Body of pancreas (tissue), 4 donors: ENCODE results near the gene ECT2L. TPM values are rescaled to one million over a fixed set of nuclear protein-coding genes. Genes with fewer than 3 reads are reported as not detected.

Experiments
- ATAC-seq: fragments of 150-250 bp; one replicate; pipeline ENCODE4 v1.9.1; 2016
- DNase-seq, 4 donors: peaks; one replicate each; pipeline ENCODE4 v3.0.0-alpha.2; 2019
- H3K27ac ChIP-seq, 4 donors: fragments of 200-600 bp; sonication (generic); 1 replicate in 3 of 4; 2 replicates in 1 of 4; pipeline versions ENCODE4 v1.5.1 to v1.6.1; 2016 to 2019; ENCODE audit warnings: mild to moderate bottlenecking in 1 of 4, mixed read lengths in 1 of 4, moderate library complexity in 1 of 4
- H3K27me3 ChIP-seq, 2 donors: fragments of 200-600 bp; sonication (generic); one replicate each; pipeline ENCODE4 v1.6.0; 2016; ENCODE audit warnings: mild to moderate bottlenecking in 1 of 2
- H3K36me3 ChIP-seq, 2 donors: fragments of 200-600 bp; sonication (generic); replicated peaks in 1 of 2; 2 replicates each; pipeline ENCODE4 v1.5.1; 2016; ENCODE audit warnings: low read depth in 2 of 2; ENCODE audit not compliant: insufficient read depth in 1 of 2
- H3K4me1 ChIP-seq: fragments of 200-600 bp; sonication (generic); one replicate; pipeline ENCODE4 v1.6.0; 2016
- H3K4me3 ChIP-seq, 2 donors: fragments of 200-600 bp; sonication (generic); 1 replicate in 1 of 2; 2 replicates in 1 of 2; pipeline ENCODE4 v1.5.1; 2016 to 2019
- H3K9me3 ChIP-seq, 3 donors: fragments of 200-600 bp; sonication (generic); 1 replicate in 2 of 3; 2 replicates in 1 of 3; pipeline ENCODE4 v1.5.1; 2016
- POLR2A ChIP-seq, 3 donors: fragments of 450-650 bp; IDR thresholded peaks; one replicate each; pipeline ENCODE4 v1.6.1; 2016; ENCODE audit warnings: antibody characterized with exemption in 3 of 3, mild to moderate bottlenecking in 2 of 3
- WGBS, 2 donors: methylation state at CpG; one replicate each; pipeline ENCODE4 v1.1.5; 2017; 5-methylcytosine and 5-hydroxymethylcytosine counted together
- intact Hi-C: fragments of 100-400 bp; cut with DNase I; formaldehyde crosslinking; loops from one replicate; pipeline ENCODE4 v1.15.1; 2023
- total RNA-seq, 2 donors: library from RNA; depleted of rRNA; stranded (reverse); fragments of >200 nt; gene quantifications; one replicate each; pipeline ENCODE4 v1.1.0, GENCODE V29; 2016
- TF ChIP-seq, protein P1 (sequence below), 7 experiments: fragments of 450-650 bp in 4 of 7; fragments of 200-600 bp in 3 of 7; sonication (generic) in 3 of 7; IDR thresholded peaks; one replicate each; pipeline ENCODE4 v1.5.1; 2016 to 2019; ENCODE audit warnings: antibody characterized with exemption in 7 of 7

The ECT2L gene
- total RNA-seq, 2 donors from 2014 or later: not detected

DNA sequence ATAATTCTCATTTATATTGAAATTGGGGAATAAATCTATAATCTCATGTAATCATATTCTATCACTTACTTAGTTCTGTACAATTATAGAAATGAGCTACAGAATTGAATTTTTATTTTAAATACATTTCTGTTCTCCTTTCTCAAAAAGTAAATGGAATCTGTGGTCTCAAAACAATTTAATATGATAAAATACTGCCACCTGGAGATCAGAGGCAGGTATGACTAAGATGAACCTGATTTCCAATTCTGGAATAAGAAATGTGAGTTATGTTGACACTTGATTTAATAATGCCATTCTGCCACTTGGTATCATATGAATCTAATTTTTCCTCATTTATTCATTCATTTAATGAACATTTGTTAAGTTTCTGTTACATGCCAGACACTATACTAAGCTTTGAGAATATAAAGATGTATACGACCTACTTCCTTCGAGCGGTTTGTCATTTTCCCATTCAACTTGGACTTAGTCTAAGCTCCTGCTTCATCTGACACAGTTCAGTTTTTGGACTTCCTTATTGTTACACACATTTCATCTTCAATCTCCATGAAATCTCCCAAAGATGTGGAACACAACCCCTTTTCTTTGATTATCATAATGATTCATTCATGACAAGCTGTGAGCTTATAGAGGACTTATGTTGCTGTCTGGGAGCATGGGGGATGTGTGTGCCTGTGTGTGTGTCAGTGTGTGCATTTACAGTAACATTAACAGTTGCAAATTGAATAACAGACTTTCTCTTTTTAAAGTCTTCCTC lies 29.8 kb upstream of the ECT2L start:
- peak; percentile 56 for ATAC-seq
- H3K27me3 ChIP-seq: no peaks in the 10 kb centered on the region
- no peak overlapping the region for H3K4me3 ChIP-seq
- no peak for TF ChIP-seq POLR2A (IDR thresholded peaks at IDR 0.05)
- TF ChIP-seq, protein P1, sequence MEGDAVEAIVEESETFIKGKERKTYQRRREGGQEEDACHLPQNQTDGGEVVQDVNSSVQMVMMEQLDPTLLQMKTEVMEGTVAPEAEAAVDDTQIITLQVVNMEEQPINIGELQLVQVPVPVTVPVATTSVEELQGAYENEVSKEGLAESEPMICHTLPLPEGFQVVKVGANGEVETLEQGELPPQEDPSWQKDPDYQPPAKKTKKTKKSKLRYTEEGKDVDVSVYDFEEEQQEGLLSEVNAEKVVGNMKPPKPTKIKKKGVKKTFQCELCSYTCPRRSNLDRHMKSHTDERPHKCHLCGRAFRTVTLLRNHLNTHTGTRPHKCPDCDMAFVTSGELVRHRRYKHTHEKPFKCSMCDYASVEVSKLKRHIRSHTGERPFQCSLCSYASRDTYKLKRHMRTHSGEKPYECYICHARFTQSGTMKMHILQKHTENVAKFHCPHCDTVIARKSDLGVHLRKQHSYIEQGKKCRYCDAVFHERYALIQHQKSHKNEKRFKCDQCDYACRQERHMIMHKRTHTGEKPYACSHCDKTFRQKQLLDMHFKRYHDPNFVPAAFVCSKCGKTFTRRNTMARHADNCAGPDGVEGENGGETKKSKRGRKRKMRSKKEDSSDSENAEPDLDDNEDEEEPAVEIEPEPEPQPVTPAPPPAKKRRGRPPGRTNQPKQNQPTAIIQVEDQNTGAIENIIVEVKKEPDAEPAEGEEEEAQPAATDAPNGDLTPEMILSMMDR (IDR thresholded peaks at IDR 0.05): peak in 6 of 7 experiments; percentile 53 to 83 (median 76)
- H3K27ac ChIP-seq: no peak overlapping the region
- peak in 2 of 4 donors; percentile 11 to 18 for DNase-seq
- H3K4me1 ChIP-seq: no peaks in the 10 kb centered on the region
- 88 to 94% methylated on average over 3 of the region's 3 CpGs for WGBS, 2 donors
- H3K36me3 ChIP-seq: no peaks in the 10 kb centered on the region
- no peaks in the 10 kb centered on the region for H3K9me3 ChIP-seq
- intact Hi-C loops: loop anchor here (5.0 kb wide), 1 partner anchor 74 kb away; no protein-coding TSS in a partner anchor

DNA sequence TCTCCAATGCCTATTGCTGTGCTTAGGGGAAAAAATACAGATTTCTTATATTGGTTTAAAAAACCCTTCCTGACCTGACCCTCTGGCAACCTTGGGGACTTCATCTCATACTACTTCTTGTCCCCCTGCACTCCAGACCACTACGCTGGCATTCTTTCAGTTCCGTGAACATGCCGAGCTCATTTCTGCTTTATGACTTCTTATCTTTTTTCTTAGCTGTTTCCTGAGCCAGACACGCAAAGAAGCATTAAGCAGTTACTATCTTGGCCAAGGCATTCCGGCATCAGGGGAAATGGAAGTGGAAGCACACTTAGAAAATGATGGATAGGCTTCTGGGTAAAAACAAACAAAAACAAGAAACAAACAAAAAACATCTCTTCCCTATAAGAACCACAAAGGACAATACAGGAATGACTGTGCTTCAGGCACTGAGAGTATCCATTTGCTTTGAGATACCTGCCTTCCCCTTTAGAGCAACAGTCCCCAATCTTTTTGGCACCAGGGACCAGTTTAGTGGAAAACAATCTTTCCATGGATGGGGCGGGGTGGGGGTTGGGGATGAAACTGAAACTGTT lies 26.7 kb upstream of the ECT2L start:
- H3K36me3 ChIP-seq: no peaks in the 10 kb centered on the region
- H3K4me3 ChIP-seq: no peak overlapping the region
- H3K4me1 ChIP-seq: peaks cover 6% of the 10 kb centered on the region
- DNase-seq (no peak), ATAC-seq (no peak)
- no peaks in the 10 kb centered on the region for H3K9me3 ChIP-seq
- intact Hi-C loops: loop anchor here (5.0 kb wide), 1 partner anchor 77 kb away; no protein-coding TSS in a partner anchor
- no peak overlapping the region for H3K27ac ChIP-seq
- TF ChIP-seq, protein P1 (IDR thresholded peaks at IDR 0.05): no peak
- no peak for TF ChIP-seq POLR2A (IDR thresholded peaks at IDR 0.05)
- no peaks in the 10 kb centered on the region for H3K27me3 ChIP-seq
- 49 to 53% methylated on average over 6 of the region's 6 CpGs for WGBS, 2 donors

DNA sequence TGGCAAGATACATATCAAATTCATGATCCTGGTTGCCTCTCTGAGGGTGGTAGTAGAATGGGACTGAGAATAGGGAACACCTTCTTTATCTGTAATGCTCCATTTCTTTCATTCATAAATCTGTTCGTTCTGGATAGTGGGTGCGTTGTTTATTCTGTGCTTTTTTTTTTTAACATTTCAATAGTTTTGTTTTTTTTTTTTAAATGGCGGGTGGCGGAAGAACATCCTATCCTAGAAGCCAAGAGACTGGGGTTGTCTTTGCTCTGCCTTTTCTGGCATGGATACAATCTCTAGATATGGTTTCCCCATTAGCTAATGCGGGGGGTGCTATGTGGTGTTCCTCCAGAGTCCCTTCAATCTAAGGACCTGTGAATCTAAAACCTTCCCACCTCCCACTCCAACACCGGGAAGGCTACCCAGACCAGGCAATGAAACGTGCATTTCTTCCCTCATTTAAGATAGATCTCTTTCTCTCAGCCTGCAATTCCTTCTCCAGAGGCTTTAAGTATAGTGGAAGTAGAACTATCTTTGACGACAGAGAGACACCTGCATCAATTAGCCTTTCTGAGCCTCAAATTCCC lies 23.2 kb upstream of the ECT2L start:
- Histone ChIP-seq H3K9me3 (no peaks in the 10 kb centered on the region), H3K4me1 (peaks cover 13% of the 10 kb centered on the region), H3K27ac (peak overlapping the region; percentile 84 to 99 (median 92)), H3K27me3 (no peaks in the 10 kb centered on the region), H3K4me3 (peak overlapping the region in 1 of 2 donors; percentile 55), H3K36me3 (no peaks in the 10 kb centered on the region)
- ATAC-seq (no peak), DNase-seq (no peak)
- 14 to 17% methylated on average over 8 of the region's 8 CpGs for WGBS, 2 donors
- intact Hi-C loops: no loop called here
- TF ChIP-seq, protein P1 (IDR thresholded peaks at IDR 0.05): no peak
- TF ChIP-seq POLR2A (IDR thresholded peaks at IDR 0.05): no peak

DNA sequence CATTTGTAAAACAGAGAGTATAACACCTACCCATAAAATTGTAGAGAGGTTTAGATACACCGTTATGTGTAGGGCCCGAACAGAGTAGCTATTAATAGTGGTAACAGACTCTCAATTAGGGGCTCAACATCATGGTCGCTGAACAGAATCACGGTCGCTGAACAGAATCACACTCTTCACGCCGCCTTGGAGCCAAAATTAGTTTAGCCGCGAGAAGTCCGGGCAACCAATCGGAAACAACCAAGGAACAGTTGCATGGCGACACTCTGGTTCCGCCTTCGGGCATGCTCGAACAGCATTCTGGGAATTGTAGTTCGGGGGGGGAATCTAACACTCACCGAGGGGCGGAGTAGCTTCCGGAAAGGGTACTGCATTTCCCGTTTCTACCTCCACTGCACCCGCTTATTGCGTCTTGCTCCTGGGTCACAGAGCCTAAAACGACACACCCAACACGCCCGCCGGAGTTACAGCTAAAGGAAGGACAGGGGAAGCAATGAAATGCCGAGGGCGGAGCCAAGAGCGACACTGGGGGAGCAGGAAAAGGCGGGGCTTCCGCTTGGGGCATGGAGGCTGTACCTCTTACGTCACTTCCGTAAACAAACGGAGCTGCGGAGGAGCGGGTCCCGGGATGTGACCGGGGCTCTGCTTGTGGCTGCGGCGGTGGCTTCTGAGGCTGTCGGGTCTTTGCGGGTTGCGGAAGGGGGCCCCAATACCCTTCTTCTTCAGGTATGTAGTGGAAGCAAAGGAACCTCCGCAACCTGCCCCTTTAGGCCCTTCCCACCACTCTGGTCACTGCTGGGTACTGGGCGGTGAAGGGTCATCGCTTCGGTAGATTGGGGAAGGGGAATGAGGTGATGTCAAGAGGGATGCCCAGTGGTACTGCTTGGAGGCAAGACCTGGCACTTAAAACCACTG lies 22.5 kb upstream of the ECT2L start, which contains the start of gene CCDC28A:
Gene CCDC28A (plus strand): TSS at position 593 of the 915 bp plus-strand sequence. CDS start 2,352 bp downstream, outside the sequence.
- 0% methylated on average over 34 to 47 of the region's 47 CpGs for WGBS, 2 donors
- intact Hi-C loops: no loop called here
- DNase-seq (peak; percentile 93 to 96 (median 93)), ATAC-seq (peak; percentile 97)
- no peaks in the 10 kb centered on the region for H3K9me3 ChIP-seq
- H3K4me3 ChIP-seq: peak within 1 kb of the TSS; percentile 51 to 55
- H3K27ac ChIP-seq: peak within 1 kb of the TSS; percentile 84 to 99 (median 92)
- H3K4me1 ChIP-seq: peaks cover 13% of the 10 kb centered on the region
- H3K27me3 ChIP-seq: no peaks in the 10 kb centered on the region
- no peaks in the 10 kb centered on the region for H3K36me3 ChIP-seq
- TF ChIP-seq POLR2A (IDR thresholded peaks at IDR 0.05): peak in 2 of 3 donors; percentile 66 to 69
- TF ChIP-seq, protein P1 (IDR thresholded peaks at IDR 0.05): peak in 4 of 7 experiments; percentile 22 to 43 (median 36)
